Colonic mucosa (tissue), 4 donors: ENCODE measurements around the gene TRIM44. TPM values are rescaled to one million over a fixed set of nuclear protein-coding genes. Genes with fewer than 3 reads are reported as not detected.

ENCODE experiments used
- DNase-seq: peaks from one replicate; pipeline ENCODE4 v3.0.0-alpha.2; 2020
- H3K27ac ChIP-seq: fragments of 200-600 bp; one replicate; pipeline ENCODE4 v1.8.0; 2021
- H3K27me3 ChIP-seq: fragments of 200-600 bp; one replicate; pipeline ENCODE4 v1.8.0; 2021
- H3K36me3 ChIP-seq: fragments of 200-600 bp; one replicate; pipeline ENCODE4 v1.8.0; 2021
- H3K4me1 ChIP-seq: fragments of 200-600 bp; one replicate; pipeline ENCODE4 v1.8.0; 2021; ENCODE audit warnings: mild to moderate bottlenecking
- H3K4me3 ChIP-seq: fragments of 200-600 bp; one replicate; pipeline ENCODE4 v1.8.0; 2021
- H3K9ac ChIP-seq, 2 donors: one replicate each; pipeline ENCODE4 v1.7.0; 2013; ENCODE audit warnings: control low read depth in 2 of 2, low read depth in 2 of 2, low read length in 2 of 2
- H3K9me3 ChIP-seq: fragments of 200-600 bp; one replicate; pipeline ENCODE4 v1.8.0; 2021
- CTCF ChIP-seq: fragments of 200-600 bp; IDR thresholded peaks from one replicate; pipeline ENCODE4 v1.8.0; 2022; ENCODE audit warnings: antibody characterized with exemption, mild to moderate bottlenecking
- intact Hi-C: fragments of 100-400 bp; cut with DNase I; formaldehyde crosslinking; loops from one replicate; pipeline ENCODE4 v1.14.1; 2022
- total RNA-seq, 2 donors: library from RNA; stranded (reverse); fragmentation: NEBNext Ultra II Directional in 1 of 2; extraction: Animal tissue kit (Norgen Biotek cat#: 25700) in 1 of 2; gene quantifications; one replicate each; pipeline ENCODE4 v1.2.1, GENCODE V29; 2021
- donor health status: healthy.
- donor health status: DM: no; HTN: no; CAD: no.
- donor health status: DM: no; HTN: no; CAD: no.

TRIM44 gene
- total RNA-seq, 2 donors from 2014 or later: 38.8 to 47.0 TPM

- no peak overlapping the region for H3K27ac ChIP-seq
- no peak overlapping the region for H3K9ac ChIP-seq
- intact Hi-C loops: no loop called here
- TF ChIP-seq CTCF: no peak
- H3K36me3 ChIP-seq: no peaks in the 10 kb centered on the region
- peaks cover under 1% of the 10 kb centered on the region for H3K4me1 ChIP-seq
- H3K27me3 ChIP-seq: peaks cover 27% of the 10 kb centered on the region
- no peaks in the 10 kb centered on the region for H3K9me3 ChIP-seq
- no peak for DNase-seq
- H3K4me3 ChIP-seq: no peak overlapping the region
Measured at GRCh38 chr11:35624781-35625180, 37.8 kb upstream of the TRIM44 start.

- no peak overlapping the region for H3K4me3 ChIP-seq
- TF ChIP-seq CTCF: no peak
- no peaks in the 10 kb centered on the region for H3K36me3 ChIP-seq
- no peak overlapping the region for H3K27ac ChIP-seq
- intact Hi-C loops: no loop called here
- no peak overlapping the region for H3K9ac ChIP-seq
- no peaks in the 10 kb centered on the region for H3K9me3 ChIP-seq
- H3K27me3 ChIP-seq: peaks cover 14% of the 10 kb centered on the region
- DNase-seq: no peak
- no peaks in the 10 kb centered on the region for H3K4me1 ChIP-seq
Measured at GRCh38 chr11:35626501-35626900, 36.1 kb upstream of the TRIM44 start.

- peaks cover 3% of the 10 kb centered on the region for H3K27me3 ChIP-seq
- no peaks in the 10 kb centered on the region for H3K4me1 ChIP-seq
- no peaks in the 10 kb centered on the region for H3K9me3 ChIP-seq
- no peak for TF ChIP-seq CTCF
- intact Hi-C loops: no loop called here
- H3K36me3 ChIP-seq: no peaks in the 10 kb centered on the region
- DNase-seq: no peak
- H3K4me3 ChIP-seq: no peak overlapping the region
- H3K9ac ChIP-seq: no peak overlapping the region
- no peak overlapping the region for H3K27ac ChIP-seq
Measured at GRCh38 chr11:35629511-35629910, 33.1 kb upstream of the TRIM44 start.

GRCh38 chr11:35629914-35630313 lies 32.7 kb upstream of the TRIM44 start:
- no peaks in the 10 kb centered on the region for H3K4me1 ChIP-seq
- no peak for DNase-seq
- intact Hi-C loops: no loop called here
- H3K27ac ChIP-seq: no peak overlapping the region
- no peaks in the 10 kb centered on the region for H3K36me3 ChIP-seq
- H3K27me3 ChIP-seq: peaks cover 3% of the 10 kb centered on the region
- no peak overlapping the region for H3K9ac ChIP-seq
- no peak overlapping the region for H3K4me3 ChIP-seq
- TF ChIP-seq CTCF: no peak
- no peaks in the 10 kb centered on the region for H3K9me3 ChIP-seq

GRCh38 chr11:35631891-35632290 lies 30.7 kb upstream of the TRIM44 start:
- no peak for DNase-seq
- intact Hi-C loops: no loop called here
- peaks cover 3% of the 10 kb centered on the region for H3K27me3 ChIP-seq
- no peak overlapping the region for H3K9ac ChIP-seq
- TF ChIP-seq CTCF: no peak
- H3K4me1 ChIP-seq: no peaks in the 10 kb centered on the region
- no peaks in the 10 kb centered on the region for H3K9me3 ChIP-seq
- no peaks in the 10 kb centered on the region for H3K36me3 ChIP-seq
- no peak overlapping the region for H3K27ac ChIP-seq
- H3K4me3 ChIP-seq: no peak overlapping the region

- no peak for DNase-seq
- TF ChIP-seq CTCF: no peak
Measured at GRCh38 chr11:35632301-35632700, 30.3 kb upstream of the TRIM44 start.

More at GRCh38 chr11:35632301-35632700, 30.3 kb upstream of the TRIM44 start:
- Histone ChIP-seq H3K4me1 (no peaks in the 10 kb centered on the region), H3K4me3 (no peak overlapping the region), H3K36me3 (no peaks in the 10 kb centered on the region), H3K9ac (no peak overlapping the region), H3K9me3 (no peaks in the 10 kb centered on the region), H3K27ac (no peak overlapping the region), H3K27me3 (peaks cover 3% of the 10 kb centered on the region)
- intact Hi-C loops: no loop called here
